CD14-positive monocyte (primary cell): ENCODE results near the gene FRY. TPM values are rescaled to one million over a fixed set of nuclear protein-coding genes. Genes with fewer than 3 reads are reported as not detected.
A peak's percentile ranks its signal among the peaks of the same experiment; 100 is the strongest.
"Not testable (repeated sequence)": the region's sequence is repeated elsewhere in the genome, so short reads cannot be mapped to it uniquely, and the experiment has no call there.

Source experiments
- DNase-seq, 3 donors: peaks; one replicate each; pipeline ENCODE4 v3.0.0-alpha.2; 2011 to 2022
- H2AFZ ChIP-seq: 2 replicates; pipeline ENCODE4 v1.6.0; 2012; ENCODE audit warnings: mild to moderate bottlenecking, low read depth, low read length, inconsistent platforms; ENCODE audit not compliant: insufficient read depth, poor library complexity, severe bottlenecking
- H3K27ac ChIP-seq, 2 donors: 1 replicate in 1 of 2; 2 replicates in 1 of 2; pipeline ENCODE4 v1.5.1; 2012 to 2013; ENCODE audit warnings: low read length in 2 of 2, control low read depth in 1 of 2, inconsistent platforms in 1 of 2, low read depth in 1 of 2, mild to moderate bottlenecking in 1 of 2
- H3K27me3 ChIP-seq, 2 donors: one replicate each; pipeline versions ENCODE4 v1.6.0 to v1.6.1; 2011 to 2013; ENCODE audit warnings: low read length in 2 of 2; ENCODE audit not compliant: control insufficient read depth in 2 of 2, insufficient read depth in 2 of 2
- H3K36me3 ChIP-seq, 2 donors: replicated peaks in 1 of 2; 1 replicate in 1 of 2; 2 replicates in 1 of 2; pipeline versions ENCODE4 v1.5.1 to v1.6.1; 2012 to 2013; ENCODE audit warnings: low read length in 2 of 2, control low read depth in 1 of 2, inconsistent platforms in 1 of 2, mild to moderate bottlenecking in 1 of 2; ENCODE audit not compliant: insufficient read depth in 2 of 2, control insufficient read depth in 1 of 2
- H3K4me1 ChIP-seq, 2 donors: 1 replicate in 1 of 2; 2 replicates in 1 of 2; pipeline versions ENCODE4 v1.5.1 to v1.6.1; 2012 to 2013; ENCODE audit warnings: low read length in 2 of 2, control low read depth in 1 of 2, inconsistent platforms in 1 of 2, mild to moderate bottlenecking in 1 of 2, moderate library complexity in 1 of 2; ENCODE audit not compliant: insufficient read depth in 2 of 2, control insufficient read depth in 1 of 2
- H3K4me2 ChIP-seq: replicated peaks from 2 replicates; pipeline ENCODE3; 2012; ENCODE audit warnings: low read length, moderate library complexity, mild to moderate bottlenecking; ENCODE audit not compliant: poor library complexity, severe bottlenecking; ENCODE audit errors: extremely low read depth
- H3K4me3 ChIP-seq, 3 experiments: fragments of 200-600 bp in 1 of 3; sonication (generic) in 1 of 3; replicated peaks in 1 of 3; 1 replicate in 2 of 3; 2 replicates in 1 of 3; pipeline ENCODE4 v1.5.1; 2011 to 2013; ENCODE audit warnings: low read length in 3 of 3, mild to moderate bottlenecking in 3 of 3, control low read depth in 2 of 3, low read depth in 2 of 3, inconsistent platforms in 1 of 3, moderate library complexity in 1 of 3
- H3K79me2 ChIP-seq: 2 replicates; pipeline ENCODE4 v1.6.0; 2012; ENCODE audit warnings: mild to moderate bottlenecking, control low read depth, inconsistent platforms, low read length, moderate library complexity; ENCODE audit not compliant: insufficient read depth
- H3K9ac ChIP-seq: 2 replicates; pipeline ENCODE4 v1.6.0; 2017; ENCODE audit warnings: low read length, mild to moderate bottlenecking; ENCODE audit not compliant: insufficient read depth, poor library complexity, severe bottlenecking
- H3K9me3 ChIP-seq, 2 donors: replicated peaks in 1 of 2; 1 replicate in 1 of 2; 2 replicates in 1 of 2; pipeline versions ENCODE4 v1.5.1 to v1.6.1; 2012 to 2013; ENCODE audit warnings: low read length in 2 of 2, control low read depth in 1 of 2; ENCODE audit not compliant: control insufficient read depth in 1 of 2, insufficient read depth in 1 of 2
- H4K20me1 ChIP-seq: 2 replicates; pipeline ENCODE4 v1.6.0; 2012; ENCODE audit warnings: mild to moderate bottlenecking, low read length, control low read depth, moderate library complexity; ENCODE audit not compliant: insufficient read depth
- H3K27ac Mint-ChIP-seq, 7 donors: one replicate each; pipeline ENCODE4 v1.8.0; 2020; ENCODE audit warnings: mild to moderate bottlenecking in 7 of 7, mixed read lengths in 7 of 7, moderate library complexity in 6 of 7, inconsistent platforms in 2 of 7
- H3K27me3 Mint-ChIP-seq, 3 donors: one replicate each; pipeline ENCODE4 v1.8.0; 2021 to 2022; ENCODE audit warnings: low read depth in 3 of 3, mild to moderate bottlenecking in 3 of 3, mixed read lengths in 3 of 3, moderate library complexity in 3 of 3, inconsistent platforms in 1 of 3
- H3K36me3 Mint-ChIP-seq, 2 donors: one replicate each; pipeline ENCODE4 v1.8.0; 2020; ENCODE audit warnings: mixed read lengths in 2 of 2, inconsistent platforms in 1 of 2, mild to moderate bottlenecking in 1 of 2
- H3K4me1 Mint-ChIP-seq: one replicate; pipeline ENCODE4 v1.8.0; 2020; ENCODE audit warnings: mild to moderate bottlenecking, mixed read lengths
- H3K4me3 Mint-ChIP-seq, 2 donors: one replicate each; pipeline ENCODE4 v1.8.0; 2020; ENCODE audit warnings: mild to moderate bottlenecking in 2 of 2, mixed read lengths in 2 of 2, moderate library complexity in 1 of 2
- H3K9me3 Mint-ChIP-seq, 7 donors: one replicate each; pipeline ENCODE4 v1.8.0; 2020 to 2022; ENCODE audit warnings: mixed read lengths in 7 of 7, mild to moderate bottlenecking in 6 of 7, moderate library complexity in 6 of 7, inconsistent platforms in 2 of 7
- WGBS: methylation state at CpG from one replicate; pipeline ENCODE4 v1.1.5; 2013; ENCODE audit warnings: missing lambda C conversion rate; ENCODE audit not compliant: insufficient coverage; 5-methylcytosine and 5-hydroxymethylcytosine counted together
- intact Hi-C, 2 donors: fragments of 100-400 bp; cut with micrococcal nuclease; formaldehyde crosslinking; loops; one replicate each; pipeline versions ENCODE4 v1.15.0 to v1.15.1; 2023
- polyA plus RNA-seq, 3 donors: library from polyadenylated mRNA; depleted of rRNA in 1 of 3; unstranded in 2 of 3; stranded (reverse) in 1 of 3; fragments of 300-500 nt in 2 of 3; fragments of >200 nt in 1 of 3; fragmentation: Illumina TruSeq in 2 of 3; gene quantifications; 1 replicate in 2 of 3; 2 replicates in 1 of 3; pipeline ENCODE4 v1.2.3, GENCODE V29; 2012 to 2021
- TF ChIP-seq, protein P1 (sequence below): fragments of 200-600 bp; IDR thresholded peaks from one replicate; pipeline ENCODE4 v1.8.0; 2022; ENCODE audit warnings: antibody characterized with exemption, mild to moderate bottlenecking

The FRY gene
- polyA plus RNA-seq, 3 donors = 3.9 to 31.8 (median 5.0) TPM

DNA sequence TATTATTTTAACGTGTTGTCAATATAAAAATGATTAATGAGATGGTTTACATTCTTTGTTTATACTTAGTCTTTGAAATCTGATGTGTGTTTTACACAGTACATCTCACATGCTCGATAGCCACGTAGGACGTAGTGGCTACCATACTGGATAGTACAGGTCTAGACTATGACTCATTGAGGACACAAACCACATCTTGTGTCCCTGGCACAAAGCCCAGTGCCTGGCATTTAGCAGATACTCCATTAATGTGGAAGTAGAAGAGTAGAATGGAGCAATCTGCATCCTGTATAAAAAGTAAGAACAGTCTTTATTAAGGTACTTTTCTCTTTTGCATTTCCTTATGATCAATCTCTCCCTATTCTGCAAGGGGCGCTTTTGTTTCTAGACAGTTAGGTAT, 49.0 kb upstream of the FRY start:
- Mint-ChIP-seq H3K27ac (peak overlapping the region in 5 of 7 donors; percentile 32 to 79 (median 64)), H3K36me3 (peaks cover 36 to 37% of the 10 kb centered on the region in 2 donors), H3K9me3 (peaks cover 3 to 11% (median 6%) of the 10 kb centered on the region in 7 donors), H3K4me1 (peaks cover 30% of the 10 kb centered on the region), H3K27me3 (peaks cover 0 to 2% (median 0%) of the 10 kb centered on the region in 3 donors), H3K4me3 (no peak overlapping the region)
- Histone ChIP-seq H3K9ac (no peak overlapping the region), H3K4me2 (peak overlapping the region; percentile 39), H3K9me3 (no peaks in the 10 kb centered on the region), H3K4me1 (peaks cover 12 to 13% of the 10 kb centered on the region in 2 donors), H3K27ac (peak overlapping the region in 1 of 2 donors; percentile 37), H3K4me3 (peak overlapping the region in 1 of 3 experiments; percentile 5), H2AFZ (no peak overlapping the region), H4K20me1 (no peaks in the 10 kb centered on the region), H3K36me3 (peaks cover 0 to 10% of the 10 kb centered on the region in 2 donors), H3K79me2 (no peaks in the 10 kb centered on the region), H3K27me3 (no peaks in the 10 kb centered on the region)
- DNase-seq = peak; percentile 92 to 100 (median 98)
- TF ChIP-seq, protein P1, sequence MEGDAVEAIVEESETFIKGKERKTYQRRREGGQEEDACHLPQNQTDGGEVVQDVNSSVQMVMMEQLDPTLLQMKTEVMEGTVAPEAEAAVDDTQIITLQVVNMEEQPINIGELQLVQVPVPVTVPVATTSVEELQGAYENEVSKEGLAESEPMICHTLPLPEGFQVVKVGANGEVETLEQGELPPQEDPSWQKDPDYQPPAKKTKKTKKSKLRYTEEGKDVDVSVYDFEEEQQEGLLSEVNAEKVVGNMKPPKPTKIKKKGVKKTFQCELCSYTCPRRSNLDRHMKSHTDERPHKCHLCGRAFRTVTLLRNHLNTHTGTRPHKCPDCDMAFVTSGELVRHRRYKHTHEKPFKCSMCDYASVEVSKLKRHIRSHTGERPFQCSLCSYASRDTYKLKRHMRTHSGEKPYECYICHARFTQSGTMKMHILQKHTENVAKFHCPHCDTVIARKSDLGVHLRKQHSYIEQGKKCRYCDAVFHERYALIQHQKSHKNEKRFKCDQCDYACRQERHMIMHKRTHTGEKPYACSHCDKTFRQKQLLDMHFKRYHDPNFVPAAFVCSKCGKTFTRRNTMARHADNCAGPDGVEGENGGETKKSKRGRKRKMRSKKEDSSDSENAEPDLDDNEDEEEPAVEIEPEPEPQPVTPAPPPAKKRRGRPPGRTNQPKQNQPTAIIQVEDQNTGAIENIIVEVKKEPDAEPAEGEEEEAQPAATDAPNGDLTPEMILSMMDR = no peak
- intact Hi-C loops = loop anchor here in 1 of 2 donors (10.0 kb wide), 1 partner anchor 78 kb away; no protein-coding TSS in a partner anchor
- 0% methylated on average over 3 of the region's 5 CpGs for whole genome bisulfite sequencing

DNA sequence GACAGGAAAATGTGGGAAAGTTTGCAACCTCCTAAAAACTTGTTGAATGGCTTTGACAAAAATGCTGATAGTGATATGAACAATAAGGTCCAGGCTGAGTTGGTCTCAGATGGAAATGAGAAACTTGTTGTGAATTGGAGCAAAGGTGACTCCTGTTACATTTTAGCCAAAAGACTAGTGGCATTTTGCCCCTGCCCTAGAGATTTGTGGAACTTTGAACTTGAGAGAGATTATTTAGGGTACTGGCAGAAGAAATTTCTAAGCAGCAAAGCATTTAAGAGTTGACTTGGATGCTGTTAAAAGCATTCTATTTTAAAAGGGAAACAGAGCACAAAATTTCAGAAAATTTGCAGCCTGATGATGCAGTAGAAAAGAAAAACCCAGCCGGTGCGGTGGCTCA, 47.9 kb upstream of the FRY start:
- peaks cover 3 to 11% (median 6%) of the 10 kb centered on the region in 7 donors for H3K9me3 Mint-ChIP-seq
- H3K4me1 Mint-ChIP-seq = peaks cover 35% of the 10 kb centered on the region
- H3K4me2 ChIP-seq, H3K27ac ChIP-seq, H3K79me2 ChIP-seq, H3K9me3 ChIP-seq, H3K4me3 Mint-ChIP-seq, H3K4me3 ChIP-seq, H2AFZ ChIP-seq, H3K9ac ChIP-seq, DNase-seq, H3K36me3 ChIP-seq, H3K27me3 Mint-ChIP-seq, H3K27me3 ChIP-seq, H4K20me1 ChIP-seq: not testable (repeated sequence)
- whole genome bisulfite sequencing = 83% methylated on average over 1 of the region's 2 CpGs
- intact Hi-C loops = loop anchor here in 1 of 2 donors (10.0 kb wide), 1 partner anchor 79 kb away; no protein-coding TSS in a partner anchor
- peak overlapping the region in 1 of 7 donors; percentile 57 for H3K27ac Mint-ChIP-seq
- H3K36me3 Mint-ChIP-seq = peaks cover 31% of the 10 kb centered on the region in 2 donors
- peaks cover 17% of the 10 kb centered on the region in 2 donors for H3K4me1 ChIP-seq

- not testable (repeated sequence) for H3K4me3 Mint-ChIP-seq, H3K27me3 Mint-ChIP-seq
These were observed 47.2 kb upstream of the FRY start for GRCh38 chr13:31984388-31984787.

More at GRCh38 chr13:31984388-31984787, 47.2 kb upstream of the FRY start:
- H3K36me3 ChIP-seq, DNase-seq, H3K9ac ChIP-seq, H3K27me3 ChIP-seq, H4K20me1 ChIP-seq, H3K4me2 ChIP-seq, H3K27ac ChIP-seq, H3K4me3 ChIP-seq, H2AFZ ChIP-seq, H3K27ac Mint-ChIP-seq, H3K79me2 ChIP-seq, H3K9me3 ChIP-seq: not testable (repeated sequence)
- peaks cover 17% of the 10 kb centered on the region in 2 donors for H3K4me1 ChIP-seq
- 88% methylated on average over 4 of the region's 4 CpGs for WGBS
- peaks cover 3 to 11% (median 6%) of the 10 kb centered on the region in 7 donors for H3K9me3 Mint-ChIP-seq
- H3K36me3 Mint-ChIP-seq = peaks cover 31 to 32% of the 10 kb centered on the region in 2 donors
- intact Hi-C loops = loop anchor here in 1 of 2 donors (10.0 kb wide), 1 partner anchor 80 kb away; no protein-coding TSS in a partner anchor
- H3K4me1 Mint-ChIP-seq = peaks cover 35% of the 10 kb centered on the region
